ENCODE measurements around the gene CSNK2B.

CSNK2B gene

GRCh38 chr6:31634969-31635575 is 30.8 kb upstream of the CSNK2B start:
- H3K27ac ChIP-seq: peak overlapping the region; percentile 49
- no peak for TF ChIP-seq CTCF (conservative IDR thresholded peaks at IDR 0.05; ENCODE audit: low read depth)
- POLR2A ChIA-PET (ENCODE audit: low non-redundant PET): interaction anchor here (1.0 kb wide), 1 partner anchor 17 kb away, joined by 3 read pairs; no protein-coding TSS in a partner anchor
- CTCF ChIA-PET: interaction anchor here (1.1 kb wide), 1 partner anchor 13 kb away, joined by 5 read pairs; no protein-coding TSS in a partner anchor
- no peak for DNase-seq (ENCODE audit: low spot score)

GRCh38 chr6:31636698-31637596 is 28.9 kb upstream of the CSNK2B start:
- no peak for TF ChIP-seq CTCF (conservative IDR thresholded peaks at IDR 0.05; ENCODE audit: low read depth)
- POLR2A ChIA-PET (ENCODE audit: low non-redundant PET): no interaction called here
- CTCF ChIA-PET: interaction anchor here (0.7 kb wide), 1 partner anchor 317 kb away, joined by 5 read pairs; no protein-coding TSS in a partner anchor
- peak overlapping the region; percentile 51 for H3K27ac ChIP-seq
- DNase-seq (ENCODE audit: low spot score): no peak

GRCh38 chr6:31639043-31639442 is 26.8 kb upstream of the CSNK2B start:
- POLR2A ChIA-PET (ENCODE audit: low non-redundant PET): interaction anchor here (0.6 kb wide), 1 partner anchor 13 kb away, joined by 5 read pairs; no protein-coding TSS in a partner anchor

GRCh38 chr6:31639449-31639861 is 26.4 kb upstream of the CSNK2B start:
- ChIA-PET CTCF (interaction anchor here (0.7 kb wide), 1 partner anchor 24 kb away, joined by 3 read pairs; no protein-coding TSS in a partner anchor), POLR2A (ENCODE audit: low non-redundant PET) (no interaction called here)
- no peak for TF ChIP-seq CTCF (conservative IDR thresholded peaks at IDR 0.05; ENCODE audit: low read depth)
- peak overlapping the region; percentile 58 for H3K27ac ChIP-seq
- DNase-seq (ENCODE audit: low spot score): no peak

More at GRCh38 chr6:31639043-31639442, 26.8 kb upstream of the CSNK2B start:
- DNase-seq (ENCODE audit: low spot score): no peak
- TF ChIP-seq CTCF (conservative IDR thresholded peaks at IDR 0.05; ENCODE audit: low read depth): no peak
- H3K27ac ChIP-seq: peak overlapping the region; percentile 58
- CTCF ChIA-PET: interaction anchor here (1.1 kb wide), 1 partner anchor 15 kb away, joined by 3 read pairs; no protein-coding TSS in a partner anchor

- ChIA-PET CTCF (no interaction called here), POLR2A (ENCODE audit: low non-redundant PET) (interaction anchor here (0.6 kb wide), 1 partner anchor 13 kb away, joined by 7 read pairs; no protein-coding TSS in a partner anchor)
- H3K27ac ChIP-seq: peak overlapping the region; percentile 40
- no peak for TF ChIP-seq CTCF (conservative IDR thresholded peaks at IDR 0.05; ENCODE audit: low read depth)
- DNase-seq (ENCODE audit: low spot score): no peak
Observed at GRCh38 chr6:31640612-31641011, 25.3 kb upstream of the CSNK2B start.

GRCh38 chr6:31641370-31641769 is 24.5 kb upstream of the CSNK2B start:
- no peak for DNase-seq (ENCODE audit: low spot score)
- H3K27ac ChIP-seq: peak overlapping the region; percentile 40
- TF ChIP-seq CTCF (conservative IDR thresholded peaks at IDR 0.05; ENCODE audit: low read depth): no peak
- ChIA-PET CTCF (interaction anchor here (0.6 kb wide), 1 partner anchor 11 kb away, joined by 4 read pairs; no protein-coding TSS in a partner anchor), POLR2A (ENCODE audit: low non-redundant PET) (no interaction called here)
